Neural crest cell (in vitro differentiated cells): ENCODE measurements around the gene IGSF9B. TPM values are rescaled to one million over a fixed set of nuclear protein-coding genes. Genes with fewer than 3 reads are reported as not detected.

Experiments
- DNase-seq: peaks from one replicate; pipeline ENCODE4 v3.0.0; 2021; ENCODE audit warnings: low read depth, mixed read lengths, low spot score
- H3K27ac Mint-ChIP-seq: one replicate; pipeline ENCODE4 v1.8.0; 2021; ENCODE audit warnings: mild to moderate bottlenecking, mixed read lengths; ENCODE audit not compliant: unreplicated experiment
- H3K27me3 Mint-ChIP-seq: 2 replicates; pipeline ENCODE4 v1.8.0; 2021; ENCODE audit warnings: low read depth, mild to moderate bottlenecking, mixed read lengths
- H3K36me3 Mint-ChIP-seq: 2 replicates; pipeline ENCODE4 v1.8.0; 2021; ENCODE audit warnings: low read depth, mild to moderate bottlenecking, mixed read lengths
- H3K4me1 Mint-ChIP-seq: 2 replicates; pipeline ENCODE4 v1.8.0; 2021; ENCODE audit warnings: mixed read lengths
- H3K4me3 Mint-ChIP-seq: one replicate; pipeline ENCODE4 v1.8.0; 2021; ENCODE audit warnings: mild to moderate bottlenecking, mixed read lengths
- H3K9me3 Mint-ChIP-seq: 2 replicates; pipeline ENCODE4 v1.8.0; 2021; ENCODE audit warnings: mixed read lengths
- total RNA-seq: library from RNA; stranded (reverse); gene quantifications from 2 replicates; pipeline ENCODE4 v1.2.1, GENCODE V29; 2021
- TF ChIP-seq, protein P1 (sequence below): fragments of 200-600 bp; sonication (generic); conservative IDR thresholded peaks from 2 replicates; pipeline ENCODE4 v1.5.0; 2021; ENCODE audit warnings: antibody characterized with exemption, mild to moderate bottlenecking

The IGSF9B gene
- total RNA-seq, 1 donor from 2014 or later: 12.9 TPM

DNA sequence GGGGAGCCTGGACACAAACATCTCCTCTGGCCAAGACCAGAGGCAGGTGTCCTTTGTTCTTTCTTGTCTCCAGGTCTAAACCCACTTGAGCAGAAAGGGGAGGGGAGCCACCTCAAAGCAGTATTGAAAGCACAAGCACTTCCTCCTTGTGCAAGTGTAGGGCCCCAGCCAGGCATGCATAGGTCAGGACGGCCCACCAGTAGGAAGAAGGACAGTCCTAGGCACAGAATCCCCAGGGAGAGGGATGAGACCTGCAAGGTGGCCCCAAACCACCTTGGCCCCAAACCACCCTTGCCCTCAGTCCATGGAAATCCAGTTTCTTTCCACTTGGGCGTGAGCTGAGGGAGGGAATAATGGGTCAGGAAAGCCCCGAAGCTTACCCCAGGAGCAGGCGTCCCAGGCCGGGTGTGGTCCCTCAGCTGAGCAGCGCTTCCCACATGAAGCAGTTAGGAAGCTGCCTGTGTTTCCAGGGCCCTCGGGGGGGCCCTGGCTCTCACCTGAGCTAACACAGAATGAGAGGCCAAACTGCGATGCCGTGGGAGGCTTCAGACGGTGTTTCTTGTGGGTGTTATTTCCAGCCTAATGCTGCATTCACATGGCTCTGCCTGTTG lies 20.4 kb upstream of the IGSF9B start:
- Mint-ChIP-seq H3K36me3 (no peaks in the 10 kb centered on the region), H3K4me1 (no peaks in the 10 kb centered on the region), H3K27me3 (peaks cover 56% of the 10 kb centered on the region), H3K4me3 (no peak overlapping the region), H3K9me3 (no peaks in the 10 kb centered on the region), H3K27ac (no peak overlapping the region)
- no peak for DNase-seq
- TF ChIP-seq, protein P1, sequence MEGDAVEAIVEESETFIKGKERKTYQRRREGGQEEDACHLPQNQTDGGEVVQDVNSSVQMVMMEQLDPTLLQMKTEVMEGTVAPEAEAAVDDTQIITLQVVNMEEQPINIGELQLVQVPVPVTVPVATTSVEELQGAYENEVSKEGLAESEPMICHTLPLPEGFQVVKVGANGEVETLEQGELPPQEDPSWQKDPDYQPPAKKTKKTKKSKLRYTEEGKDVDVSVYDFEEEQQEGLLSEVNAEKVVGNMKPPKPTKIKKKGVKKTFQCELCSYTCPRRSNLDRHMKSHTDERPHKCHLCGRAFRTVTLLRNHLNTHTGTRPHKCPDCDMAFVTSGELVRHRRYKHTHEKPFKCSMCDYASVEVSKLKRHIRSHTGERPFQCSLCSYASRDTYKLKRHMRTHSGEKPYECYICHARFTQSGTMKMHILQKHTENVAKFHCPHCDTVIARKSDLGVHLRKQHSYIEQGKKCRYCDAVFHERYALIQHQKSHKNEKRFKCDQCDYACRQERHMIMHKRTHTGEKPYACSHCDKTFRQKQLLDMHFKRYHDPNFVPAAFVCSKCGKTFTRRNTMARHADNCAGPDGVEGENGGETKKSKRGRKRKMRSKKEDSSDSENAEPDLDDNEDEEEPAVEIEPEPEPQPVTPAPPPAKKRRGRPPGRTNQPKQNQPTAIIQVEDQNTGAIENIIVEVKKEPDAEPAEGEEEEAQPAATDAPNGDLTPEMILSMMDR: no peak

DNA sequence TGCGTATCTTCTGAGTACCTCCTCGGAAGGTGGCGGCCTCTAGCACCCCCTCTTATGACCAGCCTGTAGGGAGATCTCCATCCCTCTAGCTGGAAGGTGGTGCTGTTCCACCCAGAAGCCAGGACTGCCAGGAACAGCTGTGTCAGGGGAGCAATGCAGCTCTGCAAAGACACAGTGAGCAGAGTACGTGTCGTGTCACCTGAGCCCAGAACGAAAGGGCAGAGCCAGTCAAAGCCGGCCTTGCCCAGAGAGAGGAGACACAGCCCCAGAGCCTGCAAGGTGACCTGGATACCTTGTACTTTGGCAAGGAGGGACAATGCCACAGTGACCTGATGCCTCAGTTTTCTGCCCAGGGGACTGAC lies 18.7 kb upstream of the IGSF9B start:
- Mint-ChIP-seq H3K36me3 (no peaks in the 10 kb centered on the region), H3K4me3 (no peak overlapping the region), H3K27ac (no peak overlapping the region), H3K27me3 (peaks cover 64% of the 10 kb centered on the region), H3K9me3 (no peaks in the 10 kb centered on the region), H3K4me1 (no peaks in the 10 kb centered on the region)
- TF ChIP-seq, protein P1: no peak
- DNase-seq: no peak

DNA sequence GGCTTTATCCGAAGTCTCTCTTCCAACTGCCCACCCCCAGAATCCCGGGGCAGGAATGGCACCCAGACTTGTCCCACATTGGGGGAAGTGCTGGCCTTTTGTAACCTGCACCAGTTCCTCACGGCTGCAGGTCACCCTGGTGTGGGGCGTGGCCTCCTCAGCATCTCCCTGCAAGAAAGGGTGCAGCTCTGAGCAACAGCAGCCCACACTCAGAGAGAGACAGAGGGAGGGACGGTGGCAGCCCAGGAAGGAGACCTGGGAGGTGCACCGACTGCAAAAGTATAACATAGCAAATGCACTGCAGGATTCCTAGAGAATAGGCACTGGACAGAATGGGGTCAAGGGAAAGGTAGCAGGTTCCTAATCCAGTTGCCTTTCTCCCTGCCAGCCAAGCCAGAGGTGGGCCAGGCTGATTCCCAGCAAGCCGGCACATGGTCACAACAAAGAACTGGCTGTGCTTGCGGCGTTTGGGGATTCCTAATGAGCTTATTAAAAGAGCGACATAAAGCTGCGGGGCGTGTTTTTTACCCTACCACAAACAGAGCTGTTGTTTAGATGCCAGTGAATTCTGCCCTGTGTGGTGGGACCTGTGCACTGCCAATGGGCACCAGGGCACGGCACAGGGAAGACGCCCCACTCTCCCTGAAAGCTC lies 18.2 kb upstream of the IGSF9B start:
- Mint-ChIP-seq H3K9me3 (no peaks in the 10 kb centered on the region), H3K4me3 (no peak overlapping the region), H3K36me3 (no peaks in the 10 kb centered on the region), H3K27ac (no peak overlapping the region), H3K4me1 (no peaks in the 10 kb centered on the region), H3K27me3 (peaks cover 67% of the 10 kb centered on the region)
- DNase-seq: no peak
- TF ChIP-seq, protein P1: no peak

DNA sequence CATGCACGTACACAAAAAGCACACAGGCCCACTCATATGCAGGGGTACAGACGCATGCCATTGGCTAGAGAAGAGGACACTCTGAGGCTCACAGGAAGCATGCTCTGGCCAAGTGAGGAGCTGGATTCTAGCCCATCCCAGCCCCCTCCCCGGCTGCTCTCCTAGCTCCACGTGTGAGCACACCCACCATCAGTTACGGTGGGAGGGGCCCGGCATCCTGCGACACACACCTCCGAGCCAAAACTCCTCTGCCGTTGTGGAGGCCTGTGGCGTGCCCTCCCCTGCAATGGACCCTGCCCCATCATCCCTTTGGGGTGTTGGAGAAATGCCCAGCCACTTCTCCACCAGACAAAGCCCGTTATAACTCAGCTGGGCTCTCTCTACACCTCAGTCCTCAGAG lies 15.1 kb upstream of the IGSF9B start:
- H3K4me3 Mint-ChIP-seq: no peak overlapping the region
- peaks cover 6% of the 10 kb centered on the region for H3K4me1 Mint-ChIP-seq
- H3K27ac Mint-ChIP-seq: no peak overlapping the region
- TF ChIP-seq, protein P1: no peak
- no peak for DNase-seq
- H3K9me3 Mint-ChIP-seq: no peaks in the 10 kb centered on the region
- H3K36me3 Mint-ChIP-seq: no peaks in the 10 kb centered on the region
- peaks cover 83% of the 10 kb centered on the region for H3K27me3 Mint-ChIP-seq

DNA sequence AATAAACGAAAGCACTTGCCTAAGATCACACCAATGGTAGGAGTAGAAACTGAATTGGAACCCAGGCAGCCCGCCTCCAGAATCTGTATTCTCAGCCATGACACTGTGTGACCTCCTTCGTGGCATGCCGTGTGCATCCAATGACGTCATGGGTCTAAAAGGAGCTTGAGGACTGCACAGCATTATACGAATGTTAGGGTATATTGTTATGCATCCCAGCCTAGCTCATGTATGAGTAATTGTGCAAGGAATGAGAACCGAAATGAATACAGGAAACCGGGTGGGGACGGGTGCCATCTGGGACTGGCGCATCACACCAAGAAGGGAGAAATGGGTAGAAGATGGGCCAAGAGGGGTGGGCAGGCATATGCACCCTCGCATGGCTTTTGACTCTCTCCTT lies 12.3 kb upstream of the IGSF9B start:
- TF ChIP-seq, protein P1: no peak
- no peaks in the 10 kb centered on the region for H3K9me3 Mint-ChIP-seq
- no peak overlapping the region for H3K27ac Mint-ChIP-seq
- no peaks in the 10 kb centered on the region for H3K36me3 Mint-ChIP-seq
- H3K27me3 Mint-ChIP-seq: peaks cover 75% of the 10 kb centered on the region
- no peak for DNase-seq
- H3K4me1 Mint-ChIP-seq: peaks cover 29% of the 10 kb centered on the region
- H3K4me3 Mint-ChIP-seq: no peak overlapping the region
